ENCODE data around the gene PIH1D1. TPM values are rescaled to one million over a fixed set of nuclear protein-coding genes. Genes with fewer than 3 reads are reported as not detected.

PIH1D1 gene
- total RNA-seq, 2 experiments from 2014 or later, result 152 to 154 TPM

- POLR2A ChIA-PET, result no interaction called here
- CTCF ChIA-PET, result interaction anchor here (1.1 to 1.3 kb wide), 3 partner anchors 9 to 40 kb away, joined by 3 to 4 read pairs (median 3); no protein-coding TSS in a partner anchor
These were observed 20.8 kb downstream of the PIH1D1 start for GRCh38 chr19:49430678-49431329.

DNA sequence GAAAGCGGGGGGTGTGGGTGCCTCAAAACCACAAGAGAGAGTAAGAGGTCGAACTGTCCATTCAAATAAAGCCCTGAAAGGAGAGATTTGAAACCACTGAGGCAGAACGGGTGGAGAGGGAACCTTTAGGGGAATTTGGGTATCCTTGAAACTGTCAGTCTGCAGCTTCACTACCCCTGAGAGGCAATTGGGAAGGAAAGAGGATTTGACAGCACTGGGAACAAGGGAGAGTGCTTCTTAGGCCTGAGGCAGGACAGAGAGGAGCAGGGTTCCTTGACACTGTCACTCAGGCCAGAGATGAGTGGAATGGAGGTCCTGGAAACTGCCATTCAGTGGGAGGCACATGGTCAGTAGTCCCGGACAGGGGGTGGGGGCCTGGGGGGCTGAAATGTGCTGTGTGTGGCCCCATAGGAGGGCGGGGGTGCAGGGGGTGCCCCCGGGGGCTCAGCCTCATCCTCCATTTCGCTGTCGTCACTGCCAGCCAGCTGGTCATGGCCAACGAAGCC, 21.4 kb downstream of the PIH1D1 start:
- ChIA-PET POLR2A (no interaction called here), CTCF (interaction anchor here (1.2 to 1.6 kb wide), 3 partner anchors 13 to 39 kb away, joined by 3 to 5 read pairs (median 3); no protein-coding TSS in a partner anchor)

GRCh38 chr19:49428547-49429451, 22.8 kb downstream of the PIH1D1 start:
- POLR2A ChIA-PET, result interaction anchor here (1.1 kb wide), 1 partner anchor 23 kb away, joined by 5 read pairs; the partner anchor contains the start of gene PIH1D1

DNA sequence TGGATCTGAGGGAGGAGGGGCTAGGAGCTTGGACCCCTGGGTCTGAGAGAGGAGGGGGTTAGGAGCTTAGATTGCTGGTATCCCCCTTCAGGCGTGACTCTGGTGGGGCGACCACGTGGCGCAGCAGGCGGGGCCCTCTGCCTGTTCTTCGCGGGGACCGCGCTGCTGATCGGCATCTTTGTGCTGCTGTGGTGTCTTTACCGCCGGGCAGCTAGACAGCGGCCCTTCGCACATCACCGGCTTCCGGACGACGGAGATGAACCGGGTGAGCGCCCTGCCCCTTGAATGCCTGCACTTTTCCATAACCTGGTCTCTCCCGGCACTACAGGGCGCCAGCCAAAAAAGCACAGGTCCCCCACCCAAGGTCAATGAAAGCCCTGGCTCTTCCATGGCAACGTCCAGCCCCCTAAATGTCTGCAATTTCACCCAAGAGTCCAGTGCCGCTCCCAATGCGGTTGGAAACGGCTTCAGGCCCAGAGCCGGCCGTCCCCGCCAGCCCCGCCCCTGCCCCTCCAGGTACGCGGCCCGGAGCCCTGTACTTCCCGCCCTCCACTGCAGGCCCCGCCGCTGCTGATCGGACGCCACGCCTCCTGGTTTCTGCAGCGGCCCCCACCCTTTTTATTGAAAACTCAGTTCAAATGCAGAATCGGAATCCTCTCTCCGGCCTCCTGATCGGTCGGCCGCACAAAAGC, 23.6 kb downstream of the PIH1D1 start:
- ChIA-PET CTCF (interaction anchor here (0.6 to 1.3 kb wide), 5 partner anchors 17 to 83 kb away, joined by 3 to 4 read pairs (median 3); partner anchors contain the start of gene DKKL1), POLR2A (interaction anchor here (1.1 kb wide), 1 partner anchor 23 kb away, joined by 5 read pairs; the partner anchor contains the start of gene PIH1D1)

More at GRCh38 chr19:49428547-49429451, 22.8 kb downstream of the PIH1D1 start:
- CTCF ChIA-PET, result interaction anchor here (0.6 to 1.6 kb wide), 3 partner anchors 12 to 65 kb away, joined by 3 to 5 read pairs (median 3); partner anchors contain the start of gene DKKL1

DNA sequence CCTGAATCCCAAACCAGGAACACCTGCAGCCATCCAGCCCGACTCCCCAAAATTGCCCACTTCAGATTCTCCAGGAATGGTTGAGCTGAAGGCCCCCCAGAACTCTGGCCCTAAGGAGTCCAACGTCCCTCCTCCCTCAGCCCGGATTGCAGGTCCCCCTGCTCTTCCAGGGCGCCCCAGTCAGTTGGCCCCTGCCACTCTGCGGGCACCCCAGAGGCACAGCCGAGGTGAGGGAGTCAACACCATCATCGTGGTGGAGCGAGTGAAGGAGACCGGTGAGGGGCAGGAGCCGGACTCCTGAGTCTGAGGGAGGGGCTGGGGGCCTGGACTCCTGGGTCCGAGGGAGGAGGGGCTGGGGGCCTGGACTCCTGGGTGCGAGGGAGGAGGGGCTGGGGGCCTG, 24.3 kb downstream of the PIH1D1 start:
- CTCF ChIA-PET, result interaction anchor here (0.9 to 1.3 kb wide), 4 partner anchors 9 to 35 kb away, joined by 3 to 4 read pairs (median 3); no protein-coding TSS in a partner anchor
- POLR2A ChIA-PET, result interaction anchor here (0.7 kb wide), 1 partner anchor 9 kb away, joined by 3 read pairs; no protein-coding TSS in a partner anchor

DNA sequence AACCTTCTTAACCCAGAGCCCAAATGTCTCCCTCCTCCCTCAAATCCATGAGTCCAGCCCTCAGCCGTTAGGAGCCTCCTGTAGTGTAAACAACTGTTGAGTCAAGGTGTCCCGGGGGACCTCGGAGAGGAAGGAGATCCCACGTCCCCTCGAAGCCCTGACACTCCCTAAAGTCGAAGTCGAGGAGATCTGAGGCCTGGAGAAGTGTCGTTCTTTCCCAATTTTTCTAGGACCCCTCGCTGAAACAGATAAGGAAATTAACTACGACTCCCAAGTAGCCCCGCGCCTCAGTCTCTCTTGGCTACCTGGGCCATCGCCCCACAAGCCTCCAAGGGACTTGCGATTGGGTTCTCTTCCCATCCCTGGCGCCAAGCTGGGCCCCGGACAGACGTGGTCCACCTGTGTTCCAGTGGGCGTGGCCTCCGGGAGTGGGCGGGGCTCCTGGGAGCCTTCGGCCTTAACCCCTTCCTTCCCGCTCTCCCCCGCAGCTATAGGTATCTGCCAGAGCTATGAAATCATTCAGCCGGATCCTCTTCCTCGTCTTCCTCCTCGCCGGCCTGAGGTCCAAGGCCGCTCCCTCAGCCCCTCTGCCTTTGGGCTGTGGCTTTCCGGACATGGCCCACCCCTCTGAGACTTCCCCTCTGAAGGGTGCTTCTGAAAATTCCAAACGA, 25.6 kb downstream of the PIH1D1 start:
- ChIA-PET POLR2A (interaction anchor here (0.9 kb wide), 1 partner anchor 28 kb away, joined by 3 read pairs; no protein-coding TSS in a partner anchor), CTCF (interaction anchor here (0.8 to 1.3 kb wide), 3 partner anchors 10 to 20 kb away, joined by 3 read pairs; no protein-coding TSS in a partner anchor)

- CTCF ChIA-PET, result no interaction called here
- POLR2A ChIA-PET, result no interaction called here
These were observed 26.4 kb downstream of the PIH1D1 start, which contains the start of gene GFY for GRCh38 chr19:49425178-49425577. Gene GFY, plus strand, starts transcription at chr19:49425388. Its CDS starts 1,043 bp downstream, at chr19:49426431.

GRCh38 chr19:49423985-49424303, 27.7 kb downstream of the PIH1D1 start:
- ChIA-PET POLR2A (interaction anchor here (0.9 kb wide), 1 partner anchor 28 kb away, joined by 3 read pairs; the partner anchor contains the start of gene PIH1D1), CTCF (interaction anchor here (0.7 to 1.0 kb wide), 2 partner anchors 93 to 154 kb away, joined by 4 read pairs; no protein-coding TSS in a partner anchor)

GRCh38 chr19:49423071-49423984, 28.3 kb downstream of the PIH1D1 start, which contains the start of gene PTH2:
Gene PTH2, minus strand, starts transcription at chr19:49423441. Its CDS starts 102 bp downstream, at chr19:49423339.
- POLR2A ChIA-PET, result no interaction called here
- CTCF ChIA-PET, result interaction anchor here (1.0 kb wide), 1 partner anchor 93 kb away, joined by 4 read pairs; no protein-coding TSS in a partner anchor

DNA sequence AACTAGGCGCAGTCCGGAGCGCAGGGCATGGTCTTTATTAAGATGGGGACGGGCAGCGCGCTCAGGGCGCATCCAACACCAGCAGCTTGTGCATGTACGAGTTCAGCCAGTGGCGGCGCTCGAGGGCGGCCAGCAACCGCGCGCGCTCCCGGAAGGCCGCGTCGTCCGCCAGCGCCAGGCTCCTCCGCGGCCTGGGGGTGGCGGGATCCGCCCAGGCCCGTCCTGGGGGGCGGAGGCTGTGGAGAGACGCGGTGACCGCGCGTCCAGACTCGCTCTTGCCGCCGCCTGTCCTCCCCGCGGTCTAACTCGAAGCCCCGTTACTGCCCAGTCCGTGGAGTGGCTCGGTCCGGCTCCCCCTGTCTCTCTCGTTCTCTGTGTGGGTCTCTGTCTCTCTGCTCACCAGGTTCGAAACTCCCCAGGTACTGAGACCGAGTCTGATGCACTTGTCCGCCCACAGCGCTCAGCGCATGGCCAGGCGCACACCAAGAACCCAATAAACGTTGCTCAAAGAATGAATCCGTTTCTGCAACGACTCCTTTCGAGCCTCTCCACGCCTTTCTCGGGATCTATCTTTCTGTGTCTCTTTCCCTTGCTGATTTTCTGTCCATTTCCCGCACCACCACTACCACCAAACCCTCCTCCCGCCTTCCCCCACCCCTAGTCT, 29.1 kb downstream of the PIH1D1 start:
- POLR2A ChIA-PET, result no interaction called here

GRCh38 chr19:49421878-49422202, 29.8 kb downstream of the PIH1D1 start:
- CTCF ChIA-PET, result no interaction called here
- POLR2A ChIA-PET, result no interaction called here

More for the DNA sequence above, 29.1 kb downstream of the PIH1D1 start:
- CTCF ChIA-PET, result no interaction called here

- POLR2A ChIA-PET, result no interaction called here
- CTCF ChIA-PET, result no interaction called here
These were observed 30.4 kb downstream of the PIH1D1 start for GRCh38 chr19:49421039-49421877.

DNA sequence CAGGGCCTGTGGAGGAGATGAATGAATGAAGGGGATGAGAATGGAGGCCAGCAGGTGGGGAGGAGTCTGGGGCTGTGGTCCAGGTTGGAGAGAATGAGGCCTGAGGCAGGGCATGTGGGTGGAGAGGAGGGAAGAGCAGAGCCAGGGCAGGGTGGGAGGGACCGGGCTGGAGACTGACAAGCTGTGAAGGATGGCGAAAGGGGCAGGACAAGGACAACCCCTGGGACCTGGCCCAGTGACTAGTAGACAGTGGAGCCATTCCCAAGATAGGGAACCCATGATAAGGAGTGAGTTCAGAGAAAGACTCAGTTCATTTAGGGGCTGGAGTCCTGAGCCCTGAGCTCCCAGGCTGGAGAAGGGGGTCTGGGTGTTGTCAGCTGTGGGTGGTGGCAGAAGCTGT, 31.4 kb downstream of the PIH1D1 start:
- ChIA-PET POLR2A (no interaction called here), CTCF (interaction anchor here (0.5 to 0.6 kb wide), 2 partner anchors 332 to 351 kb away, joined by 3 read pairs; no protein-coding TSS in a partner anchor)

GRCh38 chr19:49419173-49419572, 32.4 kb downstream of the PIH1D1 start:
- CTCF ChIA-PET, result interaction anchor here (0.8 to 1.5 kb wide), 3 partner anchors 14 to 27 kb away, joined by 3 to 4 read pairs (median 3); no protein-coding TSS in a partner anchor
- POLR2A ChIA-PET, result no interaction called here

DNA sequence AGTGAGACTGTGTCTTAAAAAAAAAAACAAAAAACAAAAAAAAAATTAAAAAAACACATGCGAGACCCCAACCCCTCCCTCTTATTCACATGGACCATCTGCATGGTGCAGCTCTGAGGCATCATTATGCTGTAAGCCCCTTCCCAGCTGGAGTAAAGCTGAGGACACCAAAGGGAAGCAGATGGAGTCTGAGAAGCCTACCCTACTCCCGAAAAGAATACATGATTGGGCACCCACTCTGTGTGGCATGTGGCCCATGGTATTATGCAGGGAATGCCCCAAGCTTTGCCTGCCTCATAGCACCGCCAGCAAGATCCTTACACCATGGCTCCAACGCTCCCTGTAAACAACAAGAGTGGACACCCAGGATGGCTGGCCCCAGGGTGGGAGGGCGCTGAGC, 33.1 kb downstream of the PIH1D1 start:
- CTCF ChIA-PET, result interaction anchor here (0.8 to 1.5 kb wide), 3 partner anchors 13 to 27 kb away, joined by 3 to 4 read pairs (median 3); no protein-coding TSS in a partner anchor
- POLR2A ChIA-PET, result no interaction called here

- CTCF ChIA-PET, result interaction anchor here (0.8 to 1.3 kb wide), 2 partner anchors 12 to 56 kb away, joined by 3 read pairs; no protein-coding TSS in a partner anchor
- POLR2A ChIA-PET, result no interaction called here
These were observed 34.5 kb downstream of the PIH1D1 start for GRCh38 chr19:49417088-49417487.
